GM19463 (cell line): ENCODE measurements around the gene ACTRT2.

ENCODE experiments used
- ATAC-seq: cut with Tn5 transposase; IDR thresholded peaks from one replicate; pipeline ENCODE4 v1.9.1; 2021; ENCODE audit warnings: mild to moderate bottlenecking, moderate library complexity; ENCODE audit not compliant: unreplicated experiment

Gene ACTRT2

DNA sequence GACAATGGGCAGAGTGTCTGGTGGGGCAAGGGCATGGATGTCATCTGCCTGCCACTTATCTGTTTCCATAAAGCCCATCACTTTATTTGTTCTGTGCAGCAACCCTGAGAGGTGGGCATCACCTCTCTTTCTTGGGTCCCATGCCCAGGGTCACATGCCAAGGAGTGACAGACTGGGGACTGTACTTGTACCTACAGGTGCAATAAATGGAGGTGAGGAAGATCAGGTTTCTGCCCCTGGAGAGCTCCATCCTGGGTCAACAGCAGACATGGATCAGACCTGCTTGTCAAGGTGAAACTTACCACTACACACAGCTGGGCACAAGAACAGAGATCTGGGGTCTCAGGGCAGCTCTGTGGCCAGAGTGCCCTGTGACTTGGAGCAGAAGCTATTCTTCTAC lies 29.3 kb downstream of the ACTRT2 start:
- no peak for ATAC-seq

DNA sequence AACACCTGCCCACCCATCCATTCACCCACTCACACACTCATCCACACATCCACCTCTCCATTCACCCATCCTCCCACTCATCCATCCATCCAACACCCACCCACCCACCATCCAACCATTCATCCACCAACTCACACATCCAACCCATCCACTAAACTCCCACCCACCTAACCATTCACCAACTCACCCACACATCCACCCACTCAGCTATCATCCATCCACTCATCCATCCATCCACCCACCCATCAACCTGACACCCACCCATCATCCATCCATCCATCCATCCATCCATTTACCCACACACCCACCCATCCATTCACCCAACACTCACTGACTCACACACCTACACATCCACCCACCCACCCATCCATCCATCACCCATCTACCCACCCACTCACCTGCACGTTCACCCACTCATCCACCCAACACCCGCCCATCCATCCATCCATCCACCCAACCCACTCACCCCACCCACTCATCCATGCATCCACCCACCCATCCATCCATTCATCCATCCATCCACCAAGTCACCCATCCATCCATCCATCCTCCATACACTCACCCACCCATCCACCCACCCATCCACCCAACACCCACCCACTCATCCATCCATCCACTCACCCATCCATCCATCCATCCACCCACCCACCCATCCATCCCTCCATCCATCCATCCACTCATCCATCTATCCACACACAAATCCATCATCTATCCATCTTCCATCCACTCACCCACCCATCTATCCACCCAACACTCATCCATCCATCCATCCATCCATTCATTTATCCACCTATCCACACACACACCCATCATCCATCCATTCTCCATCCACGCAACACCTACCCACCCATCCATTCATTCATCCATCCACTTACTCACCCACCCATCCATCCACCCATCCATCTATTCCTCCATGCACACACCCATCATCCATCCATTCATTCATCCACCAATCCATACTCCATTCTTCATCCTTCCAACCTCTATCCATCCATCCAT lies 30.3 kb downstream of the ACTRT2 start:
- no peak for ATAC-seq

DNA sequence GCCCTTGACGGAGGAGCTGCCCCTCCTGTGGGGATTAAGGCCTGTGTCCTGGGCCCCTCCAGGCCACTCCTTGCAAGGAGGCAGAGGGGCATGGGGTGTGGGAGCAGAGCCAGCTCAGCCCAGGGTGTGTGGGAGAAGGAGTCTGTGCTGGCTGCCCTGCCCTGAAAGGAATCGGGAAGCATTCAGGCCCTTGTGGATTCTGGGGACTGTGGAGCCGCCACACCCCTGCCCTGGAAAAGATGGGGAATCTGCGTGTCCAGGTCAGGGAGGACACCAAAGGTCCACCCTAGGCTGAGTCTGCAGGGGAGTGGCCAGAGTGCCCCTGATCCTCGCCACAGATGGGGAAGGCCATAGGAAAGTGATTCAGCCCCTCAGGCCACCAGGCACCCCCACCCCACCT lies 31.2 kb downstream of the ACTRT2 start:
- ATAC-seq = no peak

DNA sequence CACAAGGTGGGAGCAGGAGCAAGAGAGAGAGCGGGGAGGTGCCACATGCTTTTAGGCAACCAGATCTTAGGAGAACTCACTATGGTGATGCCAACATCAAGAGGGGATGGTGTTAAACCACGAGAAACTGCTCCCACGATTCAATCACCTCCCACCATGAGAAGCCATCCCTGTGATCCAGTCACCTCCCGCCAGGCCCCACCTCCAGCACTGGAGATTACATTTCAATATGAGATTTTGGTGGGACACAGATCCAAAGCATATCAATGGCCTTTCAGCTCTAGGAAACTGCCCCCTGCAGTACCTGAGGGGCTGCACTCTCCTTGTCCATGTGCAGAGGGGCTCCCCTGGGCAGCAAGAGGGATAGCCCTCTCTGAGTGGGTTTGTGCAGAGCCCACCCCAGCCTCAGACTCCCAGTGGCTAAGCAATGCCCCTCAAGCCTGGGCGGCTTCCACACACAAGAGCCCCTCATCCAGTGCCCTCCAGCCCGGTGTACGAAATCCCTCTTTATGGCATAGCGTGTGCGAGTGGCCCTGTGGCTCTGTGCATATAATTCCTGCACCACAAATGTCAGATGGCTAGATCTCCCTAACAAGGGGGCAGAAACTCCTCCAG lies 32.2 kb downstream of the ACTRT2 start:
- ATAC-seq = no peak

DNA sequence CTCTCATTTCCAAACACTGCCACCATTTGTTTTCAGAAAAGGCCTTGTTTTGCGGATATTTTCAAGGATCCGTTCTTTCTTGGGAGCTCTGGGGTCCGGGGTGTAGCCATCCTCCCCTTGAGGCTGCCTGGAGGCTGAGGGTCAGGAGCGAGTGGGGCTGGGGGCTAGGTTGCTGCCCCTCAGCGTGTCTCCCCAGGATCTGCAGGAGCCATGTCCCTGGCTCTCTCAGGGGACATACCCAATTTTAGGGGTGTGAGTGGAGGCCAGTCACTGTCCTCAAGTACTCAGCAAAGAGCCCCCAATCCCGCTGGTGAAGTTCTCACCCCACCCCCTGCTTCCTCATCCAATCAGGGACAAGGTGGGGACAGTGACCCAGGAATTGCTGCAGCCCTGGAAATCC lies 32.7 kb downstream of the ACTRT2 start:
- ATAC-seq = no peak

DNA sequence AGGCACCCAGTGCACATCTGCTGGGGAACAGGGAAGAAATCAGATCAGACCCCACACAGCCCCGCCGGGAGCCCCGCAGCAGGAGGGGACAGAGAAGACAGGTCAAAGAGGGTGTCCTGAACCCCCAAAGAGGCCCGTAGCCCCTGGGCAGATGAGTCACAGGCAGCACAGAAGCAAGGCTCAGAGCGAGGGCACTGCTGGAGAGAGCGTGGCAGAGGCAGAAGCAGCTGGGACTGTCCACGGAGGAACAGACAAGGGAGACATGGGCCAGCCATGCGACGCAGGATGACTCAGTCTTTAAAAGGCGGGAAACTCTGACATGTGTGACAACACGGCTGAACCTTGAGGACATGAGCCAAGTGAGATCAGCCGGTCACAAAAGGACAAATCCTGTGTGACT lies 33.2 kb downstream of the ACTRT2 start:
- ATAC-seq = no peak

DNA sequence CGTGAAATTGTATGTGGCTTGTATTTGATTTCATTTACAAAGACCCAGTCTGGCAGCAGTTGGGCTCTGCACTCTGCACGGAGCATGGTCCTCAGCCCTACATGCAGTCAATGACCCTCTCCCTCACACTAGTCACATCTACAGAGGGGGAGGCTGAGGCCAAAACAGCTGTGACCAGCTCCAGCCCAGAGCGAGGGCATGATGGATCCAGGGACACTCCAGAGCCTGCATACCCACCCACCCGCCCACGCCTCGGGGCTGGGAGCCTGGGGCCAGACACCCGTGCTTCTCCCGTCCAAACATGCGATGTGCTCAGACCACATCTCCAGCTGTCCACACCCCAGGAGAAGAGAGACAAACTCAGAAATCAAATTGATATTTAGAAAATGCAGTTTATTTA lies 33.8 kb downstream of the ACTRT2 start:
- ATAC-seq = no peak

DNA sequence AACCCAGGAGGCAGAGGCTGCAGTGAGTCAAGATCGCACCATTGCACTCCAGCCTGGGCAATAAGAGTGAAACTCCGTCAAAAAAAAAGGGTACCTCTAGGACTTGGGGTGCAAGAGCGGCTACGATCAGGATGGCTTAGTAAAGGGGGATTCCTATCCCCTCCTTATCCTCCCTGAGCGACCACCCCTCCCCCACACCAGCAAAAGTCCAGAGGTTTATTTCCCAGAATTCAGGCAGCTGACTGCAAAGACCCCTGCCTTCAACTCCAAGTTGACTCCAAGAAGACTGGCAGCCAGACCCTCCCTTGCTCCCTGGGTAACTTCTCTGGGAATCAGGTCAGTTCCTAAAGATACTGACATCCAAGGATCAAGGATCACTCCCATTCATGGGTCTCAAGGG lies 35.4 kb downstream of the ACTRT2 start:
- ATAC-seq = no peak

DNA sequence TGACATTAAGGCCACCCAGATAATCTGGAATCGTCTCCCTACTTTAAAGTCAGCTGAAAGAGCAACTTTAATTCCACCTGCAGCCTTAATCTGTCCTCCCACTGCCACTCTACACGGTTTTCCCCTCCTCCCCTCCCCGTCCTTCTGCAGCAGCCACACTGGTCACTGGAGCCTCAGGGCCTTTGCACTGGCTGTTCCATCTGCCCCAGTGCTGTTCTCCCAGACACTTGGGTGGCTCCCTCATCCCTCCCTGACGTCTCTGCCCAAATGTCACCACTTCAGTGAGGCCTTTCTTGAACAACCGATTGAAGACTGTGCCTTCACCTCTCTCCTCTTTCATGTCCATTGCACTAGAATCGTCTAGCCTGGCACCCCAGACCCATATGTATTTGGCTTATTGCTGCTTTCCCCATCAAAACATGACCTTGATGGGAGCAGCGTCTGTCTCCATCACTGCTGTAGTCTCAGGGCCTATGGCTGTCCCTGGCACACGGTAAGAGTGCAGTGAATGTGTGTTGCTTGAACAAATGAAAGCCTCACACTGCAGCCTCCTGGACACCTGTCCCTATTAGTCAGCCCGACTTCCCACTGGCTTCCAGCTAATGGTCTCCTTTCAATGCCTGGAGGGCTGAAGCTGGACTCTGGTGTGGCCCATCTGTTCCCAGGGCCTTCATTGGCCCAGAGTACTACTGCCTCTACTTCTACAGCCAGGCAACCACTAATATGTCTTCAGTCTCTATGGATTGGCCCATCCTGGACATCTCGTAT lies 37.2 kb downstream of the ACTRT2 start:
- no peak for ATAC-seq

DNA sequence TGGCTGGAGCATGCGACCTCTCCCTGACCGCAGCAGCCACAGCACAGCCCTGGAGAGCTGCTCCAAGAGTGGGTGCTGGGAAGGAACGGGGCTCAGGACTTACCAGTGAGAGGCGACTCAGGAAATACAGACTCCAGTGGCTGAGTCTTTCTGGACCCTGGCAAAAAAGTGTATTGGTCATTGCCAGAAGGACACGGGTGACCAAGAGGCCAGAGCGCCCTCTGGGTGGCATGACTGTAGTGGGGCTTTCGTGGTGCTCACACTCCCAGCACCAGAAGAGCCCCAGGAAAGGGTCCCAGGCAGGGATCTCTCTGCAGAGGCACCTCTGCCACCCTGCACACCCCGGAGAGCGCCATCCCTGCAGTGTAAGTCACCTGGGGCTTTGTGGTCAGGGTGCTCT lies 38.9 kb downstream of the ACTRT2 start:
- ATAC-seq = no peak

DNA sequence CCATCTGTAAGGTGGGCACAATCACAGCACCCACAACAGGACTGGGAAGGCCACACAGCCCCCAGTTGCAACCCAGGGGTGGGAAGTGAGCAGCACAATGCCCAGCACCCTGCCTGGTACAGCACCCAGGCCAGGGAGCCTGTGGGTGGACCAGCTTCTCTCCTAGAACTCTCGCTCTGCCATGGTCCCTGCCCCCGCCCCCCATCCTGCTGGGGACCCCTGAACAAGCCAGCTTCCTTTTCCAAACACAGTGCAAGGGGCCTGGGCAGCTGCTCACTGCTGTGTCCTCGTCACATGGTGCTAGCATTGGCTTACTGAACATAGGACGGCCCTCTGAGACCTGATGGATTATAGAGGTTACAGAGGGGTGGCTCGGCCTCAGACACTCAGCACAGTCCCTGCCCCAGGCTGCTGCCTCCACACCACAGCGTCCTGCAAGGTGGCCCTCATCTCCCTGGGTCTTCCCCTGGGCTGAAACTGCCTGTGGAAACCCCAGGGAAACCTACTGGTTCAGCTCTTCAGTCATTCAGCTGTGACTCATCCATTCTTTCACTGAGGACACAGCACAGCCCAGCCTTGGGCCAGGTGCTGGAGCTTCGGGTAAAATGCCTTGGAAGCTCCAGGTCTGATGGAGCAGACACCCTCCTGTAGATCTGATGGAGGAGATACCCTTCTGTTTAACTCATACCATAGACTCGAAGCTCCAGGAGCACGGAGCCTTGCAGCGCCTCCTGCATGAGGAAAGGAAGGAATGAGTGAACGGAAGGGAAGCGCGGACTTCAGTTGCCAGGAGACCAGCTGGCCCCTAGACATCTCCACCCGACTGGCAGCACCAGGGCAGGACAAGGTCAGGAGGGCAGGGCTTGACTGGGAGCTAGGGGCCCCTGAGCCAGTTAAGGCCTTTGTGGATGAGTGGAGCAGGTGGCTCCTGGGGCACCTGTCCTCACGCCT lies 39.6 kb downstream of the ACTRT2 start:
- no peak for ATAC-seq

DNA sequence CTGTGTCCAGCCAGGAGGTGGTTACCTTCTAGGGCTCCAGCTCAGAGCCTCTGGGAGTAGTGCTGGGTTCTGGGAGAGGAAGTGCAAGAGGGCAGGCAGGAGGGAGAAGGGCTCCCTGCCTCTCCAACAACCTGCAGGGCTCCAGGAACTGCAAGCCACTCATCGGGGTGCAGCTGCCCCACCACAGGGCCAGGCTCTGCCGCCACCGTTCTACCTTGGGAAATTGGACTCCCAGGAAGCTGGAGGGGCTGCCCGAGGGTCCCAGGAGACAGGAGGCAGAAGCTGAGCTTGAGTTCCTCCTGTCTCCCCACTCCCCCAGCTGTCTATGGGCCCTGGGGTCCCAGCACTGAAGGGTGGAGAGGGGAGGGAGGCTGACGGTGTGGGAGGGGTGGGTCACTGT lies 40.3 kb downstream of the ACTRT2 start:
- ATAC-seq = no peak

DNA sequence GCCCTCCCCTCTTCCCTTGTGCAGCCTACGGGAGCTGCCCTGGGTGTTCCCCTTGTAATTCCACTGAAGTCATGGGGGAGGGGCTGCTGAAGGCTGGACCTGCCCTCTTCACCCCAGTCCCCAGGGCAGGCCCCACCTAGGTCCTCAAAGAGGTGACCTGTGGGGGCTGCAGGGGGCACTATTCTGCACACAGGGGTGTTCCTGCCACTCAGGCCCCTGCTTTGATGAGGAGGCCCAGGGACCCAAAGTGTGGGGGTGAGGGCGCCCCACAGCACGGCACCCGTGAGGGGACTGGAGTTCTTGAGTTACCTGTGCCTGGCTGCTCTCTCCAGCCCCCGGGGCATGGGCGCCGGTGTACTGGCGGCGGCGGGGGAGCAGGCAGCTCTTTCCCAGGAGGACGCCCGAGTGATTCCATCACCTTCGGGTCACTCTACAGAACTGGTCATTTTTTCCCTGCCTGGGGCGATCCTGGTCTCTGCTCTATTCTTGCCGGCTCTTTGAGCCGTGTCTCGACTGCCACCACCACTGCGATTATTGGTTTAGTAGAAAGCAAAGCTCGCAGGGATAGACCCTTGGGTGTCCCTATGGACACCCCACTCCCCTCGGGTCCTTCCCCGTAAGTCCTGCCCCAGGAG lies 40.8 kb downstream of the ACTRT2 start:
- no peak for ATAC-seq

DNA sequence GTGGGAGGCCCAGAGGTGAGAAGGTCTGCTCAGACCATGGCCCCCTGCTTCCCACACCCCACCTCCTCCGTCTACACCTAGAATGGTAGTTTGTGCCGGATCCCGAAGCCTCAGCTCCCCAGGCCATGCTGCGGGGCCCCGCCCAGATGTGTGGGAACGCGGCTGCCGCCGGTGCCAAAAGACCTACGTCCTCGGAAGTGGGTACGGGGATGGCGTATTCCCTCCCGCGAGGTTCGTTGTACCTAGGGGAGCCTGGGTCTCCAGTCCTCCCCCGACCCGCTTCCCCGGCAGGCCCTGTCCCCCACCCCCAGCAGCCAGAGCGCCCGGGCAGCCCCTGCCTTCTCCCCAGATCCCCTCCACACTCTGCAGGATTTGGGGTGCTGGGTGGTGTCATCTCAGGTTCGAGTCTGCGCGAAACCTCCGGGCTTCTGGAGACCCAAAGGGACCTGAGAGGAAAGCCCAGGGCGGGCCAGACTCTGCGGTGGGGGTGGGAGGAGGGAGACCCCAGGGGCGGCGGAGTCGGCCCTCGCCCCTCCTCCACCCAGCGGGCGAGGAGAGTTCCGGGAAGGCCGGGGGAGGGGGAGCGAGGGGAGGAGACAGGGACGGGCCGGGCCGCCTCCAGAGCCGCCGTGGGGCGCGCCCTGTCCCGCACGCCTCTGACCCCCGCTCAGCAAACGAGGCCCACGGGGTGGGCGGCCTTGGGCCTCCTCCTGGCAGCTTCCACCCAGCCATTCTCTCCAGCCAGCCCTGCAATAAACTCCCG lies 41.5 kb downstream of the ACTRT2 start:
- ATAC-seq = no peak

DNA sequence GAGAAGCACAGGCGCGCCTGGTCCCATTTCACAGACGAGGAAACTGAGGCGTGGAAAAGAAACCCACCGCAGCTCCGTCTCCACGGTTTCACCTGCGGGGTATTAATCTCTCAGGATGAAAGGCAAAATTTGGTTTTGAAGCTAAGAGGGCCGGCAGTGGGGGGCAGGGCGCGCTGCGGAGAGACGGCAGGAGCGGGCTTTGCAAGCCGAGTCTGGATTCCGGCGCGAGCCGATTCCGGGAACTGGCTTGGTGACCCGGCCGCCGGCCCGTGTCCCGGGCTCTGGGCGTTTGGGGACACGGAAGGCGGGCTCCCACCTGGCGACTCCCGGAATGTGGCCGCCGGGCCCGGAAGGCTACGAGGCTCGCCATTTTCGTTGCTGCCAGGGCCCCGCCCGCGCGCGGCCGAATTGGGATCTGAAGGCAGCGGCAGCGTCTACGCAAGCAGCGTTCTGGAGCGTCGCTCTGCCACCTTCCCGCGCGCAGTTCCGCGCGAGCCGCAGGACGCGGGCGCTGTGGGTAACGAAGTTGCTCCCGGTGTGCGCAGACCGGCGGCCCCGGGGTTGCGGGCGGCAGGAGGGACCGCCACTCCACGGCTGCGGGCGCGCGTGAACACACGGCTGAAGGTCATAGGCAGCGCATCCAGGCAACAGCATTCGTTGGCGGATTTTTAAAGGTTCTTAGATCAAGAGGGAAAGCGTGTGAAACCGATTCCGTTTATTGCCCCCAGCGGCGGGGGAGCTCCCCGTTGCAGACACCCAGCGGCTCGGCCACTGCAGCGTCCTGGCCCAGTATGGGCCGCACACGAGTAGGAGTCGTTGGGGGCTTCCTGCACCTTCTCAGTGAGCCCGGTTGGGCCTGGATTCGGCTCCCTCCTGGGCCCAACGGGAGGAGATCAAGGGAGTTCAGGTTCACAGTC lies 42.4 kb downstream of the ACTRT2 start:
- no peak for ATAC-seq

DNA sequence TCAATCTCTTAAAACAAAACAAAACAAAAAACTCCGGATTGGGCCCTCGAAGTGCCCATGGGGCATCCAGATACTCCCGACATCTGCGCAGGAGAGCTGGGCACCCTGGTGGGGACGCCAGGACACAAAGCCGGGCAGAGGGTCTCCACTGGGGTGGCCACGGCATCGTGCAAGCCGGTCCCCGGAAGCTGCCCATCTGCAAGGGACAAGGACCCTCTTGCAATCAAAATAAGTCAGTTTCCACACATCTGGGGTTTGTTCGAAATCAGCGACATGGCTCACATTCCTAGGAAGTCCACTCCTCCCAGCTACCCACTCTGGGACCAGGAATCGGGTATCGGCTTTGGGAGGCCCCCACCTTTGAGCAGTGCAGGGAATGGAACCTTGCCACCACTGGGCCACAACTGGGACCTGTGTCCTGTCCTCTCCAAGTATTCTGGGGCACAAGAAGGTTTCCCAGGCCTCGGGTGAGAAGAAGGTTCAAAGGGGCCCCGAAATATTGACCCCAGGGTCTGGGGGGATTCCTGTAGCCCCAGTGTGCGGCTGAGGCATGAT lies 43.1 kb downstream of the ACTRT2 start:
- ATAC-seq = no peak

DNA sequence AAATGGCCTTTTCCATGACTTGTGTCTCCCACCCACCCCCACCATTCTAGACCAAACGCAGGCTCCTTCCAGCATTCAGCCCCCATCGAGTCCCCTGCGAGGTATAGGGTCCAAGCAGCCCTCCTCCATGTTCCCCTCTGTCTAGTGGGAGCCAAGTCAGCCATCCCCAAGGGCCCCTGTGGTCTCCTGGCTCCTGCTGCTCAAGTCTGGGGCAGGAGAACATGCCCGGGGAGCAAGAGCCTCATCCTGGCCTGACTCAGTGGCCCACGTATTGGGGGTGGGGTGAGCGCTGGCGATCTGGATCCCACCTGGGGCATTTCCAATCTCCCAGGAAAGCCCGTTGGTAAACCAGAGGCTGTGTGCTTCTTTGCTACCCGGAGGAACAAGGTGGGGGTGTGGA lies 43.6 kb downstream of the ACTRT2 start:
- ATAC-seq = no peak

DNA sequence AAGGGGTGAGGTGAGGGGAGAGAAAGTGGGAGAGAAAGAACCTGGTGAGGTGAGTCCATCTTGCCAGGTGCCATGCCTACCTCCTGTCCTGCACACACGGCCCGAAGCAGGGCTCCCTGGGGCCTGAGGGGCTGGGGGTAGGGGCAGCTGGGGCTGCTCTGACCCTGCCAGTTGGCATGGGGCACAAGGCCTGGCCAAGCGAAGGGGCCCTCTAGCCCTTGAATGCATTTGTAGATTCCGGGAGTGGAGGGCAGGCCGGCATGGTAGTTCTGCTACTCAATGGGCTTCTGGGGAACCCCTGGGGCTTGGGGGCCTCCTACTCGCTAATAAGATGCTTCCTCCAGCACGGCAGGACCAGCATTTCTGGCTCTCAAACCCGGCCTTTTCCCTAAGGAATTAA lies 44.1 kb downstream of the ACTRT2 start:
- no peak for ATAC-seq
